ENCODE data around the gene RPL7A. TPM values are rescaled to one million over a fixed set of nuclear protein-coding genes. Genes with fewer than 3 reads are reported as not detected.
A peak's percentile ranks its signal among the peaks of the same experiment; 100 is the strongest.

Gene RPL7A
- total RNA-seq, 3 donors from 2014 or later (not counting 1 experiment from before 2014, with no cell fraction given) = 1,409 to 1,616 (median 1,600) TPM

- Histone ChIP-seq H3K27me3 (ENCODE audit: control insufficient read depth, insufficient read depth, low read length) (no peaks in the 10 kb centered on the region), H3K36me3 (ENCODE audit: control insufficient read depth, insufficient read depth, low read length) (peaks cover 17% of the 10 kb centered on the region), H3K4me1 (ENCODE audit: control insufficient read depth, insufficient read depth, low read length) (peaks cover 85% of the 10 kb centered on the region), H3K4me3 (ENCODE audit: low read length) (no peak overlapping the region), H3K9me3 (ENCODE audit: control insufficient read depth, insufficient read depth, low read length) (no peaks in the 10 kb centered on the region), H3K27ac (ENCODE audit: low read length) (peak overlapping the region; percentile 89)
- H3K27ac Mint-ChIP-seq = peak overlapping the region; percentile 90 to 96
- H3K36me3 Mint-ChIP-seq = no peaks in the 10 kb centered on the region
- TF ChIP-seq CTCF (IDR thresholded peaks at IDR 0.05) = no peak
- H3K27me3 Mint-ChIP-seq (ENCODE audit: low read depth in 2 of 2) = no peaks in the 10 kb centered on the region
- WGBS (ENCODE audit: insufficient coverage) = 65% methylated on average over 7 of the region's 7 CpGs
- no peaks in the 10 kb centered on the region for H3K9me3 Mint-ChIP-seq
- peaks cover 65 to 72% of the 10 kb centered on the region in 2 donors for H3K4me1 Mint-ChIP-seq
- peak overlapping the region; percentile 85 for H3K4me3 Mint-ChIP-seq
- DNase-seq (no peak), ATAC-seq (no peak)
- intact Hi-C loops (cut with micrococcal nuclease) = loop anchor here (10.0 kb wide), 1 partner anchor 187 kb away; no protein-coding TSS in a partner anchor
Observed at GRCh38 chr9:133372144-133372543, 24.1 kb downstream of the RPL7A start.

- Mint-ChIP-seq H3K27ac (peak overlapping the region; percentile 95 to 96), H3K4me3 (peak overlapping the region; percentile 96), H3K9me3 (no peaks in the 10 kb centered on the region), H3K27me3 (ENCODE audit: low read depth in 2 of 2) (no peaks in the 10 kb centered on the region), H3K4me1 (peaks cover 41 to 47% of the 10 kb centered on the region in 2 donors), H3K36me3 (no peaks in the 10 kb centered on the region)
- WGBS (ENCODE audit: insufficient coverage) = 15% methylated on average over 11 of the region's 12 CpGs
- Histone ChIP-seq H3K4me1 (ENCODE audit: control insufficient read depth, insufficient read depth, low read length) (peaks cover 60% of the 10 kb centered on the region), H3K9me3 (ENCODE audit: control insufficient read depth, insufficient read depth, low read length) (no peaks in the 10 kb centered on the region), H3K4me3 (ENCODE audit: low read length) (peak overlapping the region; percentile 72), H3K27ac (ENCODE audit: low read length) (peak overlapping the region; percentile 75), H3K27me3 (ENCODE audit: control insufficient read depth, insufficient read depth, low read length) (no peaks in the 10 kb centered on the region), H3K36me3 (ENCODE audit: control insufficient read depth, insufficient read depth, low read length) (peaks cover 12% of the 10 kb centered on the region)
- DNase-seq (peak in 1 of 2 donors; percentile 67), ATAC-seq (peak in 1 of 3 donors; percentile 24)
- intact Hi-C loops (cut with micrococcal nuclease) = loop anchor here (10.0 kb wide), 1 partner anchor 190 kb away; no protein-coding TSS in a partner anchor
- TF ChIP-seq CTCF (IDR thresholded peaks at IDR 0.05) = no peak
Observed at GRCh38 chr9:133374612-133375115, 26.6 kb downstream of the RPL7A start.

- ATAC-seq (peak in 1 of 3 donors; percentile 2), DNase-seq (peak in 1 of 2 donors; percentile 38)
- no peaks in the 10 kb centered on the region for H3K36me3 Mint-ChIP-seq
- Histone ChIP-seq H3K36me3 (ENCODE audit: control insufficient read depth, insufficient read depth, low read length) (peaks cover 8% of the 10 kb centered on the region), H3K27me3 (ENCODE audit: control insufficient read depth, insufficient read depth, low read length) (no peaks in the 10 kb centered on the region), H3K4me3 (ENCODE audit: low read length) (peak overlapping the region; percentile 72), H3K27ac (ENCODE audit: low read length) (peak overlapping the region; percentile 75), H3K9me3 (ENCODE audit: control insufficient read depth, insufficient read depth, low read length) (no peaks in the 10 kb centered on the region), H3K4me1 (ENCODE audit: control insufficient read depth, insufficient read depth, low read length) (peaks cover 55% of the 10 kb centered on the region)
- no peaks in the 10 kb centered on the region for H3K27me3 Mint-ChIP-seq (ENCODE audit: low read depth in 2 of 2)
- peaks cover 35 to 42% of the 10 kb centered on the region in 2 donors for H3K4me1 Mint-ChIP-seq
- WGBS (ENCODE audit: insufficient coverage) = under 1% methylated on average over 39 of the region's 39 CpGs
- intact Hi-C loops (cut with micrococcal nuclease) = loop anchor here (10.0 kb wide), 1 partner anchor 190 kb away; no protein-coding TSS in a partner anchor
- no peaks in the 10 kb centered on the region for H3K9me3 Mint-ChIP-seq
- peak overlapping the region; percentile 95 to 96 for H3K27ac Mint-ChIP-seq
- no peak for TF ChIP-seq CTCF (IDR thresholded peaks at IDR 0.05)
- H3K4me3 Mint-ChIP-seq = peak overlapping the region; percentile 96
Observed at GRCh38 chr9:133375116-133375723, 27.2 kb downstream of the RPL7A start.
